Activated CD8-positive, alpha-beta T cell treated with anti-CD3 and anti-CD28 coated beads, Interleukin-2, amount 10 ng/mL, durations not matched to agents 7 days and 5 days (primary cell): ENCODE measurements around the gene TUBB1. TPM values are rescaled to one million over a fixed set of nuclear protein-coding genes. Genes with fewer than 3 reads are reported as not detected.

Source experiments
- ATAC-seq: fragments of 150-1000 bp; cut with Tn5 transposase; one replicate; pipeline ENCODE4 v1.10.0; 2021; ENCODE audit warnings: moderate library complexity
- CTCF ChIA-PET: fragments of 350-600 bp; sonication (Branson Sonifier 250); formaldehyde crosslinking; loops from one replicate; lab custom pipeline; 2021; ENCODE audit warnings: antibody characterized with exemption; lab: Charles Lee
- POLR2A ChIA-PET: fragments of 350-600 bp; sonication (Branson Sonifier 250); formaldehyde crosslinking; loops from one replicate; lab custom pipeline; 2021; ENCODE audit warnings: antibody characterized with exemption; lab: Charles Lee
- DNase-seq: peaks from one replicate; pipeline ENCODE4 v3.0.0-alpha.2; 2020
- H3K27ac Mint-ChIP-seq: one replicate; pipeline ENCODE4 v1.8.0; 2021; ENCODE audit warnings: mild to moderate bottlenecking, mixed read lengths
- H3K27me3 Mint-ChIP-seq: one replicate; pipeline ENCODE4 v1.8.0; 2021; ENCODE audit warnings: low read depth, mixed read lengths
- H3K36me3 Mint-ChIP-seq: one replicate; pipeline ENCODE4 v1.8.0; 2021; ENCODE audit warnings: low read depth, mixed read lengths
- H3K4me1 Mint-ChIP-seq: one replicate; pipeline ENCODE4 v1.8.0; 2021; ENCODE audit warnings: low read depth, mixed read lengths
- H3K4me3 Mint-ChIP-seq: one replicate; pipeline ENCODE4 v1.8.0; 2021; ENCODE audit warnings: mild to moderate bottlenecking, mixed read lengths
- H3K9me3 Mint-ChIP-seq: one replicate; pipeline ENCODE4 v1.8.0; 2022; ENCODE audit warnings: mixed read lengths; ENCODE audit not compliant: insufficient read depth
- total RNA-seq, 2 experiments: library from RNA; stranded (reverse); gene quantifications; one replicate each; pipeline ENCODE4 v1.2.3, GENCODE V29; 2021

TUBB1 gene
- total RNA-seq, 2 experiments from 2014 or later: not detected

- Mint-ChIP-seq H3K27ac (no peak overlapping the region), H3K27me3 (peaks cover 16% of the 10 kb centered on the region), H3K4me3 (no peak overlapping the region), H3K9me3 (no peaks in the 10 kb centered on the region), H3K4me1 (peaks cover 21% of the 10 kb centered on the region), H3K36me3 (no peaks in the 10 kb centered on the region)
- ATAC-seq: no peak
- DNase-seq: no peak
- CTCF ChIA-PET: no interaction called here
- POLR2A ChIA-PET: no interaction called here
These were observed 28.9 kb downstream of the TUBB1 start for GRCh38 chr20:59047938-59048680.

- Mint-ChIP-seq H3K36me3 (no peaks in the 10 kb centered on the region), H3K4me3 (no peak overlapping the region), H3K4me1 (peaks cover 16% of the 10 kb centered on the region), H3K27me3 (peaks cover 21% of the 10 kb centered on the region), H3K9me3 (no peaks in the 10 kb centered on the region), H3K27ac (no peak overlapping the region)
- ChIA-PET POLR2A (no interaction called here), CTCF (no interaction called here)
- no peak for DNase-seq
- ATAC-seq: no peak
These were observed 29.4 kb downstream of the TUBB1 start for GRCh38 chr20:59048681-59049030.

- no peaks in the 10 kb centered on the region for H3K36me3 Mint-ChIP-seq
- no peak for DNase-seq
- no peak for ATAC-seq
- H3K27ac Mint-ChIP-seq: no peak overlapping the region
- no peaks in the 10 kb centered on the region for H3K9me3 Mint-ChIP-seq
- peaks cover 8% of the 10 kb centered on the region for H3K4me1 Mint-ChIP-seq
- H3K27me3 Mint-ChIP-seq: peaks cover 27% of the 10 kb centered on the region
- H3K4me3 Mint-ChIP-seq: no peak overlapping the region
- ChIA-PET CTCF (interaction anchor here (0.9 to 1.0 kb wide), 2 partner anchors 37 to 172 kb away, joined by 3 to 4 read pairs; no protein-coding TSS in a partner anchor), POLR2A (no interaction called here)
These were observed 31.2 kb downstream of the TUBB1 start for GRCh38 chr20:59050437-59050836.

GRCh38 chr20:59051666-59052185, 32.5 kb downstream of the TUBB1 start:
- ChIA-PET CTCF (interaction anchor here (0.7 to 1.9 kb wide), 2 partner anchors 156 to 435 kb away, joined by 3 to 5 read pairs; no protein-coding TSS in a partner anchor), POLR2A (no interaction called here)
- H3K36me3 Mint-ChIP-seq: no peaks in the 10 kb centered on the region
- ATAC-seq (no peak), DNase-seq (no peak)
- H3K27me3 Mint-ChIP-seq: peaks cover 27% of the 10 kb centered on the region
- H3K4me1 Mint-ChIP-seq: peaks cover 8% of the 10 kb centered on the region
- no peak overlapping the region for H3K4me3 Mint-ChIP-seq
- H3K27ac Mint-ChIP-seq: no peak overlapping the region
- H3K9me3 Mint-ChIP-seq: no peaks in the 10 kb centered on the region

GRCh38 chr20:59055302-59055701, 36.1 kb downstream of the TUBB1 start:
- Mint-ChIP-seq H3K4me1 (no peaks in the 10 kb centered on the region), H3K27me3 (peaks cover 28% of the 10 kb centered on the region), H3K36me3 (no peaks in the 10 kb centered on the region), H3K9me3 (no peaks in the 10 kb centered on the region), H3K27ac (no peak overlapping the region), H3K4me3 (no peak overlapping the region)
- no peak for ATAC-seq
- ChIA-PET CTCF (interaction anchor here (0.7 to 1.8 kb wide), 4 partner anchors 33 to 350 kb away, joined by 3 to 13 read pairs (median 4); no protein-coding TSS in a partner anchor), POLR2A (no interaction called here)
- DNase-seq: no peak

- Mint-ChIP-seq H3K9me3 (no peaks in the 10 kb centered on the region), H3K4me3 (no peak overlapping the region), H3K4me1 (no peaks in the 10 kb centered on the region), H3K36me3 (no peaks in the 10 kb centered on the region), H3K27me3 (peaks cover 17% of the 10 kb centered on the region), H3K27ac (no peak overlapping the region)
- ChIA-PET POLR2A (no interaction called here), CTCF (no interaction called here)
- ATAC-seq (no peak), DNase-seq (no peak)
These were observed 42.9 kb downstream of the TUBB1 start for GRCh38 chr20:59062081-59062480.

GRCh38 chr20:59063358-59064213, 44.4 kb downstream of the TUBB1 start:
- DNase-seq (no peak), ATAC-seq (no peak)
- POLR2A ChIA-PET: no interaction called here
- no peak overlapping the region for H3K27ac Mint-ChIP-seq
- H3K9me3 Mint-ChIP-seq: no peaks in the 10 kb centered on the region
- CTCF ChIA-PET: interaction anchor here (1.2 to 3.9 kb wide), 3 partner anchors 20 to 144 kb away, joined by 3 to 10 read pairs (median 3); no protein-coding TSS in a partner anchor
- H3K27me3 Mint-ChIP-seq: peaks cover 19% of the 10 kb centered on the region
- no peaks in the 10 kb centered on the region for H3K4me1 Mint-ChIP-seq
- no peak overlapping the region for H3K4me3 Mint-ChIP-seq
- no peaks in the 10 kb centered on the region for H3K36me3 Mint-ChIP-seq

GRCh38 chr20:59064214-59064722, 45.0 kb downstream of the TUBB1 start:
- no peak overlapping the region for H3K4me3 Mint-ChIP-seq
- ChIA-PET CTCF (interaction anchor here (1.2 to 3.9 kb wide), 3 partner anchors 20 to 143 kb away, joined by 3 to 10 read pairs (median 3); no protein-coding TSS in a partner anchor), POLR2A (no interaction called here)
- no peak overlapping the region for H3K27ac Mint-ChIP-seq
- no peaks in the 10 kb centered on the region for H3K9me3 Mint-ChIP-seq
- DNase-seq (no peak), ATAC-seq (no peak)
- H3K36me3 Mint-ChIP-seq: no peaks in the 10 kb centered on the region
- no peaks in the 10 kb centered on the region for H3K4me1 Mint-ChIP-seq
- peaks cover 22% of the 10 kb centered on the region for H3K27me3 Mint-ChIP-seq

- Mint-ChIP-seq H3K9me3 (no peaks in the 10 kb centered on the region), H3K27me3 (peaks cover 24% of the 10 kb centered on the region), H3K4me1 (no peaks in the 10 kb centered on the region), H3K4me3 (no peak overlapping the region), H3K36me3 (no peaks in the 10 kb centered on the region), H3K27ac (no peak overlapping the region)
- DNase-seq: no peak
- ChIA-PET POLR2A (no interaction called here), CTCF (interaction anchor here (3.9 kb wide), 1 partner anchor 19 kb away, joined by 11 read pairs; no protein-coding TSS in a partner anchor)
- no peak for ATAC-seq
These were observed 49.3 kb downstream of the TUBB1 start for GRCh38 chr20:59068534-59068933.

GRCh38 chr20:59069026-59069425, 49.8 kb downstream of the TUBB1 start:
- ATAC-seq: no peak
- H3K9me3 Mint-ChIP-seq: no peaks in the 10 kb centered on the region
- H3K27ac Mint-ChIP-seq: no peak overlapping the region
- no peak overlapping the region for H3K4me3 Mint-ChIP-seq
- ChIA-PET CTCF (interaction anchor here (3.9 kb wide), 1 partner anchor 19 kb away, joined by 11 read pairs; no protein-coding TSS in a partner anchor), POLR2A (no interaction called here)
- H3K27me3 Mint-ChIP-seq: peaks cover 24% of the 10 kb centered on the region
- H3K4me1 Mint-ChIP-seq: no peaks in the 10 kb centered on the region
- no peak for DNase-seq
- no peaks in the 10 kb centered on the region for H3K36me3 Mint-ChIP-seq

- DNase-seq (no peak), ATAC-seq (no peak)
- CTCF ChIA-PET: interaction anchor here (0.7 to 1.8 kb wide), 5 partner anchors 11 to 1339 kb away, joined by 3 to 5 read pairs (median 3); no protein-coding TSS in a partner anchor
- Mint-ChIP-seq H3K27ac (no peak overlapping the region), H3K4me3 (no peak overlapping the region), H3K36me3 (no peaks in the 10 kb centered on the region), H3K27me3 (peaks cover 34% of the 10 kb centered on the region), H3K4me1 (peaks cover 14% of the 10 kb centered on the region), H3K9me3 (no peaks in the 10 kb centered on the region)
- POLR2A ChIA-PET: no interaction called here
These were observed 52.0 kb downstream of the TUBB1 start for GRCh38 chr20:59071216-59071615.
